ENCODE results near the gene CTAG2.
"Not testable (repeated sequence)": the region's sequence is repeated elsewhere in the genome, so short reads cannot be mapped to it uniquely, and the experiment has no call there.

The CTAG2 gene

GRCh38 chrX:154645745-154646378 lies 7.5 kb downstream of the CTAG2 start:
- not testable (repeated sequence) for DNase-seq

- DNase-seq, result not testable (repeated sequence)
Observed at GRCh38 chrX:154643708-154644107, 9.7 kb downstream of the CTAG2 start.

GRCh38 chrX:154641740-154642139 lies 11.6 kb downstream of the CTAG2 start:
- not testable (repeated sequence) for DNase-seq

GRCh38 chrX:154633661-154634060 lies 19.7 kb downstream of the CTAG2 start:
- DNase-seq, result not testable (repeated sequence)

GRCh38 chrX:154630949-154631348 lies 22.4 kb downstream of the CTAG2 start:
- not testable (repeated sequence) for DNase-seq

- DNase-seq, result not testable (repeated sequence)
Observed at GRCh38 chrX:154628960-154629359, 24.4 kb downstream of the CTAG2 start.

GRCh38 chrX:154620767-154621414 lies 32.5 kb downstream of the CTAG2 start:
- not testable (repeated sequence) for DNase-seq

GRCh38 chrX:154619182-154619581 lies 34.2 kb downstream of the CTAG2 start, which contains the start of gene CTAG1B:
TSS of gene CTAG1B (minus strand) at chrX:154619282. CDS start at chrX:154619218, 64 bp downstream.
- not testable (repeated sequence) for DNase-seq

- DNase-seq, result not testable (repeated sequence)
Observed at GRCh38 chrX:154613586-154613985, 39.8 kb downstream of the CTAG2 start.

GRCh38 chrX:154611146-154611545 lies 42.2 kb downstream of the CTAG2 start:
- not testable (repeated sequence) for DNase-seq

GRCh38 chrX:154608823-154609222 lies 44.6 kb downstream of the CTAG2 start:
- DNase-seq, result not testable (repeated sequence)

- not testable (repeated sequence) for DNase-seq
Observed at GRCh38 chrX:154607976-154608375, 45.4 kb downstream of the CTAG2 start.

GRCh38 chrX:154607370-154607769 lies 46.0 kb downstream of the CTAG2 start:
- no peak for DNase-seq

GRCh38 chrX:154605566-154605965 lies 47.8 kb downstream of the CTAG2 start:
- DNase-seq, result no peak

- peak; percentile 64 for DNase-seq
Observed at GRCh38 chrX:154603438-154604430, 49.6 kb downstream of the CTAG2 start.

- no peak for DNase-seq
Observed at GRCh38 chrX:154602766-154603437, 50.5 kb downstream of the CTAG2 start.

- no peak for DNase-seq
Observed at GRCh38 chrX:154602226-154602625, 51.2 kb downstream of the CTAG2 start.
